ENCODE measurements around the gene EHD4. TPM values are rescaled to one million over a fixed set of nuclear protein-coding genes. Genes with fewer than 3 reads are reported as not detected.

EHD4 gene
- total and polyA plus RNA-seq, 9 of the 15 experiments (the other 6 are each of a cell fraction or from before 2014, with no cell fraction given), result 0.89 to 10.3 (median 6.4) TPM

- BruUV-seq (replicated peaks), result no TSS peak
- Histone ChIP-seq H3K4me3 (no peak overlapping the region), H3K9ac (ENCODE audit: insufficient read depth in 1 of 2, low read depth in 2 of 2, low read length in 2 of 2) (no peak overlapping the region), H3K36me3 (ENCODE audit: control insufficient read depth, insufficient read depth, low read length) (peaks cover 7% of the 10 kb centered on the region; the same call in 1 of the 3 replicates), H4K20me1 (replicated peaks; ENCODE audit: control insufficient read depth, insufficient read depth, low read length) (no peaks in the 10 kb centered on the region), H3K9me1 (ENCODE audit: control insufficient read depth, insufficient read depth, low read length) (no peaks in the 10 kb centered on the region), H3K9me3 (replicated peaks; ENCODE audit: control insufficient read depth, insufficient read depth, low read depth, low read length) (no peaks in the 10 kb centered on the region), H3K27me3 (ENCODE audit: control insufficient read depth in 2 of 2, insufficient read depth in 2 of 2, low read length in 2 of 2) (no peaks in the 10 kb centered on the region), H3K79me2 (ENCODE audit: control insufficient read depth, insufficient read depth, low read length) (no peaks in the 10 kb centered on the region), H2AFZ (ENCODE audit: low read depth, low read length) (no peak overlapping the region), H3K4me1 (replicated peaks in 1 of 2; ENCODE audit: control insufficient read depth in 2 of 2, insufficient read depth in 2 of 2, low read length in 2 of 2) (peaks cover 0 to 6% of the 10 kb centered on the region in 2 experiments; a peak in 4 of 5 replicates), H3K27ac (ENCODE audit: extremely low read depth, low read depth, low read length) (no peak overlapping the region), H3K4me2 (ENCODE audit: insufficient read depth, low read length) (no peak overlapping the region)
- intact Hi-C loops (cut with micrococcal nuclease) (no loop called here), in situ Hi-C loops (cut with MboI) (no loop called here)
- POLR2A ChIA-PET, result interaction anchor here (0.7 to 0.8 kb wide), 2 partner anchors 14 to 80 kb away, joined by 3 read pairs; no protein-coding TSS in a partner anchor
- no peak for TF ChIP-seq STAT6 (CRISPR knock-in tag; IDR thresholded peaks at IDR 0.05)
- peak; percentile 79 for TF ChIP-seq MEIS2 (IDR thresholded peaks at IDR 0.05; ENCODE audit: partially characterized antibody)
- TF ChIP-seq KDM4B (IDR thresholded peaks at IDR 0.05; ENCODE audit: borderline replicate concordance in 2 of 2, low read depth in 1 of 2), result no peak
- TF ChIP-seq PKNOX1 (IDR thresholded peaks at IDR 0.05), result peak; percentile 58; the same call in 1 of the 2 replicates
- peak in 1 of 2 experiments; percentile 60; a peak in 2 of 4 replicates for TF ChIP-seq FOXA3 (CRISPR knock-in tag; conservative IDR thresholded peaks at IDR 0.05 in 1 of 2, IDR thresholded peaks at IDR 0.05 in 1 of 2)
- TF ChIP-seq ZNF586 (CRISPR knock-in tag; conservative IDR thresholded peaks at IDR 0.05), result no peak
- peak; percentile 45 for TF ChIP-seq RBM25 (IDR thresholded peaks at IDR 0.05; ENCODE audit: low read depth, low read length, severe bottlenecking)
- TF ChIP-seq ILK (tag; IDR thresholded peaks at IDR 0.05; ENCODE audit: borderline replicate concordance, low read depth), result no peak
- peak; percentile 49 for TF ChIP-seq ZFP36 (IDR thresholded peaks at IDR 0.05; ENCODE audit: low read depth, low read length, partially characterized antibody)
- 94% methylated on average over 6 of the region's 6 CpGs for WGBS (ENCODE audit: insufficient coverage, low coverage, missing lambda C conversion rate)
- CTCF ChIA-PET (ENCODE audit: low intra/inter-chr PET ratio), result no interaction called here
- FAIRE-seq (no peak), ATAC-seq (no peak), DNase-seq (ENCODE audit: extremely low read depth in 1 of 4, low spot score in 3 of 4) (no peak)
These were observed 44.3 kb downstream of the EHD4 start for GRCh38 chr15:41928100-41928499.

Measured in K562 (cell line).